H1 (cell line): ENCODE measurements around the gene HS3ST3B1. TPM values are rescaled to one million over a fixed set of nuclear protein-coding genes. Genes with fewer than 3 reads are reported as not detected.

Experiments used
- ATF2 ChIP-seq: IDR thresholded peaks from 2 replicates; pipeline ENCODE4 v1.6.1; 2012; ENCODE audit warnings: low read length, inconsistent platforms
- CHD7 ChIP-seq: fragments of 300-600 bp; sonication (generic); IDR thresholded peaks from 2 replicates; pipeline ENCODE4 v1.7.1; 2012; ENCODE audit warnings: low read length, moderate library complexity, mild to moderate bottlenecking, inconsistent platforms; ENCODE audit not compliant: insufficient replicate concordance
- SRF ChIP-seq: IDR thresholded peaks from 2 replicates; pipeline ENCODE4 v1.6.1; 2011; ENCODE audit warnings: mild to moderate bottlenecking, low read depth, low read length, moderate library complexity
- polyA plus RNA-seq, 7 experiments: library from polyadenylated mRNA; depleted of rRNA in 3 of 7; stranded (reverse) in 5 of 7; unstranded in 2 of 7; fragments of >200 nt in 5 of 7; fragments of 200-250 nt in 2 of 7; gene quantifications; 1 replicate in 5 of 7; 2 replicates in 1 of 7; 4 replicates in 1 of 7; pipeline versions ENCODE4 v1.2.1 to v1.2.3, GENCODE V29; 2011 to 2013; ENCODE audit warnings: missing spikeins in 2 of 7, mixed read lengths in 2 of 7
- total RNA-seq: library from RNA; stranded (reverse); fragmentation: NEBNext Ultra II Directional; extraction: Animal tissue kit (Norgen Biotek cat#: 25700); gene quantifications from 2 replicates; pipeline ENCODE4 v1.2.1, GENCODE V29; 2021

The HS3ST3B1 gene
- total and polyA plus RNA-seq, 2 of the 8 experiments (the other 6 are each of a cell fraction or from before 2014, with no cell fraction given), result 4.7 to 14.4 TPM

DNA sequence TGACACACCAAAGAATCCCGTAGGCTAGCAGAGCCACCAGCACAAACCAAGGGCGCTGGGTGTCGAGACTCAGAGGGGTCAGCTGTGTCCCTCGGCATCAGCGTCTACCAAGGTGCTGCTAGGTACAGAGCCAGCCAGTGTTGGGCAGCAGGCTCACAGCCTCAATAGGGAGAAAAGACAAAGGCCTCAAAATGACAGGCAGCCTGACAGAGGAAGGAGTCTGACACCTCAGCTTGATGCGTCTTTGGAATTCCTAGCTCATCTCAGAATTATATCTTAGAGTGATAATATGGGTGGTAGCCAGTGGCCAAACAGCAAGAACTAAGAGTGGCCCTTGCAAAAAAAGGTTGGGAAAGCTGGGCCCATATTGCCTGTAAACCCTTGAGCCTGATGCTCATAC is 45.9 kb downstream of the HS3ST3B1 start (continued):
- TF ChIP-seq CHD7 (no peak), ATF2 (no peak), SRF (no peak)
- TF ChIP-seq, all 59 proteins: peak for 0
